Measurements from ENCODE around the gene MRPS27. TPM values are rescaled to one million over a fixed set of nuclear protein-coding genes. Genes with fewer than 3 reads are reported as not detected.
A peak's percentile ranks its signal among the peaks of the same experiment; 100 is the strongest.

The MRPS27 gene
- total and polyA plus RNA-seq, 9 of the 15 experiments (the other 6 are each of a cell fraction or from before 2014, with no cell fraction given), result 73.6 to 144 (median 106) TPM

DNA sequence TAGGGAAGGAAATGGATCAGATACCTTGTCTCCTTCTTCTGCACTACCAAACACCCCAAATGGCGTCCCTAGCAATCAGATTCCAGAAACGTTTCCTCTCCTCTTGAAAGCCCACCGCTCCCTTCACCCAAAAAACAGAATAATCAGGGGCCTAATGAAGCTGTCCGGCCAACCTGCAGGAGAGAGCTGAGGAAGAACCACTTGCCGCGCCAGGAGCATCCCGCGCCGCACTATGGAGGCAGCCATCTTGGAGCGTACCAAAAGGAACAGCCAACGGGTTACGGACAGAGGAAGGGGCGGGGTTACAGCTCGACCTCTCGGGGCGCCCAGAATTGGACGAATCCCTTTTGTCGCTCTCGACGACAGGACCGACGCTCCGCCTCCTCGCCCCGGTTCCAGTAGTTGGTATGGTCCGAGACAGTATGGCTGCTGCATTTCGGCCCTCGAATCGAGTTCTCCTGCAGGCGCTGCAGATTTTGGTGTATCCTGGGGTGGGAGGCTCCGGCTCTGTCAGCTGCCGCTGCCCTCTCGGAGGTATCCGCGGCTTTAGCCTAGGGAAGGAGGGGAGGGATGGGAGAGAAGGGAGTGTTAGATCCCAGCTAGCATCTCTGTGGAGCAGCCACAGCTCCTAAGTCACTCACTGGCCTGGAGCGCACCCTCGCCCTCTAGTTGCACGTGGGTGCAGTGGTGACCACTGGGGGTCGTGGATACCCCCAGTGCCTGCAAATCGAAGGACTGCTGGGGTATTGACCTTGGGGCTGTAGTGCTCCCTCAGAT lies at the start of gene MRPS27, which contains the start of gene PTCD2 (continued):
- TF ChIP-seq TRIM24 (IDR thresholded peaks at IDR 0.05) (no peak; a peak in 1 of 4 replicates), C11orf30 (IDR thresholded peaks at IDR 0.05; ENCODE audit: low read depth) (peak; percentile 93), ZFPM2 (CRISPR knock-in tag; IDR thresholded peaks at IDR 0.05) (no peak), EZH2 (IDR thresholded peaks at IDR 0.05; ENCODE audit: borderline replicate concordance, low read depth, low read length) (no peak), POLR2AphosphoS2 (IDR thresholded peaks at IDR 0.05; ENCODE audit: low read length) (no peak), MXI1 (IDR thresholded peaks at IDR 0.05; ENCODE audit: low read depth, low read length) (peak; percentile 52; the same call in 1 of the 2 replicates), ZNF431 (CRISPR knock-in tag; IDR thresholded peaks at IDR 0.05) (peak; percentile 21; the same call in 1 of the 2 replicates)
- TF ChIP-seq, protein P1, sequence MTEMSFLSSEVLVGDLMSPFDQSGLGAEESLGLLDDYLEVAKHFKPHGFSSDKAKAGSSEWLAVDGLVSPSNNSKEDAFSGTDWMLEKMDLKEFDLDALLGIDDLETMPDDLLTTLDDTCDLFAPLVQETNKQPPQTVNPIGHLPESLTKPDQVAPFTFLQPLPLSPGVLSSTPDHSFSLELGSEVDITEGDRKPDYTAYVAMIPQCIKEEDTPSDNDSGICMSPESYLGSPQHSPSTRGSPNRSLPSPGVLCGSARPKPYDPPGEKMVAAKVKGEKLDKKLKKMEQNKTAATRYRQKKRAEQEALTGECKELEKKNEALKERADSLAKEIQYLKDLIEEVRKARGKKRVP (CRISPR knock-in tag; IDR thresholded peaks at IDR 0.05), result 0 out of 2 replicates have a peak, but pooled peaks have one; percentile 13
- TF ChIP-seq, protein P2, sequence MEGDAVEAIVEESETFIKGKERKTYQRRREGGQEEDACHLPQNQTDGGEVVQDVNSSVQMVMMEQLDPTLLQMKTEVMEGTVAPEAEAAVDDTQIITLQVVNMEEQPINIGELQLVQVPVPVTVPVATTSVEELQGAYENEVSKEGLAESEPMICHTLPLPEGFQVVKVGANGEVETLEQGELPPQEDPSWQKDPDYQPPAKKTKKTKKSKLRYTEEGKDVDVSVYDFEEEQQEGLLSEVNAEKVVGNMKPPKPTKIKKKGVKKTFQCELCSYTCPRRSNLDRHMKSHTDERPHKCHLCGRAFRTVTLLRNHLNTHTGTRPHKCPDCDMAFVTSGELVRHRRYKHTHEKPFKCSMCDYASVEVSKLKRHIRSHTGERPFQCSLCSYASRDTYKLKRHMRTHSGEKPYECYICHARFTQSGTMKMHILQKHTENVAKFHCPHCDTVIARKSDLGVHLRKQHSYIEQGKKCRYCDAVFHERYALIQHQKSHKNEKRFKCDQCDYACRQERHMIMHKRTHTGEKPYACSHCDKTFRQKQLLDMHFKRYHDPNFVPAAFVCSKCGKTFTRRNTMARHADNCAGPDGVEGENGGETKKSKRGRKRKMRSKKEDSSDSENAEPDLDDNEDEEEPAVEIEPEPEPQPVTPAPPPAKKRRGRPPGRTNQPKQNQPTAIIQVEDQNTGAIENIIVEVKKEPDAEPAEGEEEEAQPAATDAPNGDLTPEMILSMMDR (IDR thresholded peaks at IDR 0.05 in 2 of 3, conservative IDR thresholded peaks at IDR 0.05 in 1 of 3; ENCODE audit: insufficient read depth in 2 of 3, low read depth in 1 of 3, low read length in 3 of 3), result peak; percentile 27 to 47 (median 44); a peak in 3 of 6 replicates
- TF ChIP-seq, protein P3, sequence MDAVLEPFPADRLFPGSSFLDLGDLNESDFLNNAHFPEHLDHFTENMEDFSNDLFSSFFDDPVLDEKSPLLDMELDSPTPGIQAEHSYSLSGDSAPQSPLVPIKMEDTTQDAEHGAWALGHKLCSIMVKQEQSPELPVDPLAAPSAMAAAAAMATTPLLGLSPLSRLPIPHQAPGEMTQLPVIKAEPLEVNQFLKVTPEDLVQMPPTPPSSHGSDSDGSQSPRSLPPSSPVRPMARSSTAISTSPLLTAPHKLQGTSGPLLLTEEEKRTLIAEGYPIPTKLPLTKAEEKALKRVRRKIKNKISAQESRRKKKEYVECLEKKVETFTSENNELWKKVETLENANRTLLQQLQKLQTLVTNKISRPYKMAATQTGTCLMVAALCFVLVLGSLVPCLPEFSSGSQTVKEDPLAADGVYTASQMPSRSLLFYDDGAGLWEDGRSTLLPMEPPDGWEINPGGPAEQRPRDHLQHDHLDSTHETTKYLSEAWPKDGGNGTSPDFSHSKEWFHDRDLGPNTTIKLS (IDR thresholded peaks at IDR 0.05; ENCODE audit: borderline replicate concordance, low read depth), result no peak
- TF ChIP-seq, protein P4, sequence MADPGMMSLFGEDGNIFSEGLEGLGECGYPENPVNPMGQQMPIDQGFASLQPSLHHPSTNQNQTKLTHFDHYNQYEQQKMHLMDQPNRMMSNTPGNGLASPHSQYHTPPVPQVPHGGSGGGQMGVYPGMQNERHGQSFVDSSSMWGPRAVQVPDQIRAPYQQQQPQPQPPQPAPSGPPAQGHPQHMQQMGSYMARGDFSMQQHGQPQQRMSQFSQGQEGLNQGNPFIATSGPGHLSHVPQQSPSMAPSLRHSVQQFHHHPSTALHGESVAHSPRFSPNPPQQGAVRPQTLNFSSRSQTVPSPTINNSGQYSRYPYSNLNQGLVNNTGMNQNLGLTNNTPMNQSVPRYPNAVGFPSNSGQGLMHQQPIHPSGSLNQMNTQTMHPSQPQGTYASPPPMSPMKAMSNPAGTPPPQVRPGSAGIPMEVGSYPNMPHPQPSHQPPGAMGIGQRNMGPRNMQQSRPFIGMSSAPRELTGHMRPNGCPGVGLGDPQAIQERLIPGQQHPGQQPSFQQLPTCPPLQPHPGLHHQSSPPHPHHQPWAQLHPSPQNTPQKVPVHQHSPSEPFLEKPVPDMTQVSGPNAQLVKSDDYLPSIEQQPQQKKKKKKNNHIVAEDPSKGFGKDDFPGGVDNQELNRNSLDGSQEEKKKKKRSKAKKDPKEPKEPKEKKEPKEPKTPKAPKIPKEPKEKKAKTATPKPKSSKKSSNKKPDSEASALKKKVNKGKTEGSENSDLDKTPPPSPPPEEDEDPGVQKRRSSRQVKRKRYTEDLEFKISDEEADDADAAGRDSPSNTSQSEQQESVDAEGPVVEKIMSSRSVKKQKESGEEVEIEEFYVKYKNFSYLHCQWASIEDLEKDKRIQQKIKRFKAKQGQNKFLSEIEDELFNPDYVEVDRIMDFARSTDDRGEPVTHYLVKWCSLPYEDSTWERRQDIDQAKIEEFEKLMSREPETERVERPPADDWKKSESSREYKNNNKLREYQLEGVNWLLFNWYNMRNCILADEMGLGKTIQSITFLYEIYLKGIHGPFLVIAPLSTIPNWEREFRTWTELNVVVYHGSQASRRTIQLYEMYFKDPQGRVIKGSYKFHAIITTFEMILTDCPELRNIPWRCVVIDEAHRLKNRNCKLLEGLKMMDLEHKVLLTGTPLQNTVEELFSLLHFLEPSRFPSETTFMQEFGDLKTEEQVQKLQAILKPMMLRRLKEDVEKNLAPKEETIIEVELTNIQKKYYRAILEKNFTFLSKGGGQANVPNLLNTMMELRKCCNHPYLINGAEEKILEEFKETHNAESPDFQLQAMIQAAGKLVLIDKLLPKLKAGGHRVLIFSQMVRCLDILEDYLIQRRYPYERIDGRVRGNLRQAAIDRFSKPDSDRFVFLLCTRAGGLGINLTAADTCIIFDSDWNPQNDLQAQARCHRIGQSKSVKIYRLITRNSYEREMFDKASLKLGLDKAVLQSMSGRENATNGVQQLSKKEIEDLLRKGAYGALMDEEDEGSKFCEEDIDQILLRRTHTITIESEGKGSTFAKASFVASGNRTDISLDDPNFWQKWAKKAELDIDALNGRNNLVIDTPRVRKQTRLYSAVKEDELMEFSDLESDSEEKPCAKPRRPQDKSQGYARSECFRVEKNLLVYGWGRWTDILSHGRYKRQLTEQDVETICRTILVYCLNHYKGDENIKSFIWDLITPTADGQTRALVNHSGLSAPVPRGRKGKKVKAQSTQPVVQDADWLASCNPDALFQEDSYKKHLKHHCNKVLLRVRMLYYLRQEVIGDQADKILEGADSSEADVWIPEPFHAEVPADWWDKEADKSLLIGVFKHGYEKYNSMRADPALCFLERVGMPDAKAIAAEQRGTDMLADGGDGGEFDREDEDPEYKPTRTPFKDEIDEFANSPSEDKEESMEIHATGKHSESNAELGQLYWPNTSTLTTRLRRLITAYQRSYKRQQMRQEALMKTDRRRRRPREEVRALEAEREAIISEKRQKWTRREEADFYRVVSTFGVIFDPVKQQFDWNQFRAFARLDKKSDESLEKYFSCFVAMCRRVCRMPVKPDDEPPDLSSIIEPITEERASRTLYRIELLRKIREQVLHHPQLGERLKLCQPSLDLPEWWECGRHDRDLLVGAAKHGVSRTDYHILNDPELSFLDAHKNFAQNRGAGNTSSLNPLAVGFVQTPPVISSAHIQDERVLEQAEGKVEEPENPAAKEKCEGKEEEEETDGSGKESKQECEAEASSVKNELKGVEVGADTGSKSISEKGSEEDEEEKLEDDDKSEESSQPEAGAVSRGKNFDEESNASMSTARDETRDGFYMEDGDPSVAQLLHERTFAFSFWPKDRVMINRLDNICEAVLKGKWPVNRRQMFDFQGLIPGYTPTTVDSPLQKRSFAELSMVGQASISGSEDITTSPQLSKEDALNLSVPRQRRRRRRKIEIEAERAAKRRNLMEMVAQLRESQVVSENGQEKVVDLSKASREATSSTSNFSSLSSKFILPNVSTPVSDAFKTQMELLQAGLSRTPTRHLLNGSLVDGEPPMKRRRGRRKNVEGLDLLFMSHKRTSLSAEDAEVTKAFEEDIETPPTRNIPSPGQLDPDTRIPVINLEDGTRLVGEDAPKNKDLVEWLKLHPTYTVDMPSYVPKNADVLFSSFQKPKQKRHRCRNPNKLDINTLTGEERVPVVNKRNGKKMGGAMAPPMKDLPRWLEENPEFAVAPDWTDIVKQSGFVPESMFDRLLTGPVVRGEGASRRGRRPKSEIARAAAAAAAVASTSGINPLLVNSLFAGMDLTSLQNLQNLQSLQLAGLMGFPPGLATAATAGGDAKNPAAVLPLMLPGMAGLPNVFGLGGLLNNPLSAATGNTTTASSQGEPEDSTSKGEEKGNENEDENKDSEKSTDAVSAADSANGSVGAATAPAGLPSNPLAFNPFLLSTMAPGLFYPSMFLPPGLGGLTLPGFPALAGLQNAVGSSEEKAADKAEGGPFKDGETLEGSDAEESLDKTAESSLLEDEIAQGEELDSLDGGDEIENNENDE (IDR thresholded peaks at IDR 0.05; ENCODE audit: low read depth, low read length), result no peak
